Mucosa of descending colon (tissue), 3 donors: Measurements from ENCODE around the gene SOS1. TPM values are rescaled to one million over a fixed set of nuclear protein-coding genes. Genes with fewer than 3 reads are reported as not detected.
A peak's percentile ranks its signal among the peaks of the same experiment; 100 is the strongest.

Experiments used
- ATAC-seq: fragments of 200-7000 bp; cut with Tn5 transposase; one replicate; pipeline ENCODE4 v1.9.1; 2020; ENCODE audit warnings: mild to moderate bottlenecking, moderate library complexity
- DNase-seq, 3 donors: peaks; one replicate each; pipeline ENCODE4 v3.0.0-alpha.2; 2020
- H3K36me3 ChIP-seq: fragments of 200-600 bp; one replicate; pipeline ENCODE4 v1.8.0; 2021; ENCODE audit warnings: low read depth, mild to moderate bottlenecking
- H3K4me1 ChIP-seq: fragments of 200-600 bp; one replicate; pipeline ENCODE4 v1.8.0; 2021; ENCODE audit warnings: low read depth, mild to moderate bottlenecking
- H3K4me3 ChIP-seq: fragments of 200-600 bp; one replicate; pipeline ENCODE4 v1.8.0; 2021; ENCODE audit warnings: mild to moderate bottlenecking
- H3K9me3 ChIP-seq: fragments of 200-600 bp; one replicate; pipeline ENCODE4 v1.8.0; 2021; ENCODE audit warnings: mild to moderate bottlenecking
- CTCF ChIP-seq: fragments of 200-600 bp; IDR thresholded peaks from one replicate; pipeline ENCODE4 v1.8.0; 2022; ENCODE audit warnings: antibody characterized with exemption, mild to moderate bottlenecking
- intact Hi-C, 2 donors: fragments of 100-400 bp; cut with DNase I in 1 of 2; cut with micrococcal nuclease in 1 of 2; formaldehyde crosslinking; loops; one replicate each; pipeline versions ENCODE4 v1.11.0 to v1.11.1; 2022; cut with DNase I, micrococcal nuclease
- total RNA-seq, 3 donors: library from RNA; stranded (reverse); fragmentation: NEBNext Ultra II Directional in 2 of 3; extraction: Animal tissue kit (Norgen Biotek cat#: 25700) in 2 of 3; gene quantifications; one replicate each; pipeline versions ENCODE4 v1.2.1 to v1.2.4, GENCODE V29; 2021 to 2023
- donor health status: DM: no; HTN: no; CAD: no; lungs with moderate emphysema.
- donor health status: DM: no; HTN: no; CAD: no.
- donor health status: DM: no; HTN: yes; CAD: no.

The SOS1 gene
- total RNA-seq, 3 donors from 2014 or later: 38.8 to 44.2 (median 39.8) TPM

- Histone ChIP-seq H3K4me3 (no peak overlapping the region), H3K9me3 (no peaks in the 10 kb centered on the region), H3K4me1 (peaks cover 13% of the 10 kb centered on the region), H3K36me3 (no peaks in the 10 kb centered on the region)
- DNase-seq (no peak), ATAC-seq (no peak)
- no peak for TF ChIP-seq CTCF
- intact Hi-C loops: no loop called here
Measured at GRCh38 chr2:39099310-39099869, 21.5 kb downstream of the SOS1 start.

GRCh38 chr2:39095624-39096023 is 25.2 kb downstream of the SOS1 start:
- ATAC-seq: no peak
- Histone ChIP-seq H3K9me3 (no peaks in the 10 kb centered on the region), H3K4me3 (no peak overlapping the region), H3K36me3 (no peaks in the 10 kb centered on the region), H3K4me1 (peaks cover 24% of the 10 kb centered on the region)
- intact Hi-C loops: no loop called here
- no peak for DNase-seq
- TF ChIP-seq CTCF: no peak

GRCh38 chr2:39094717-39095363 is 26.0 kb downstream of the SOS1 start:
- Histone ChIP-seq H3K4me1 (peaks cover 18% of the 10 kb centered on the region), H3K9me3 (no peaks in the 10 kb centered on the region), H3K4me3 (no peak overlapping the region), H3K36me3 (no peaks in the 10 kb centered on the region)
- DNase-seq (no peak), ATAC-seq (peak; percentile 36)
- no peak for TF ChIP-seq CTCF
- intact Hi-C loops: no loop called here

GRCh38 chr2:39093218-39093898 is 27.5 kb downstream of the SOS1 start:
- peak; percentile 95 for ATAC-seq
- DNase-seq: no peak
- Histone ChIP-seq H3K4me1 (peaks cover 13% of the 10 kb centered on the region), H3K9me3 (no peaks in the 10 kb centered on the region), H3K4me3 (no peak overlapping the region), H3K36me3 (no peaks in the 10 kb centered on the region)
- TF ChIP-seq CTCF: no peak
- intact Hi-C loops: no loop called here

- Histone ChIP-seq H3K36me3 (no peaks in the 10 kb centered on the region), H3K9me3 (no peaks in the 10 kb centered on the region), H3K4me1 (peaks cover 13% of the 10 kb centered on the region), H3K4me3 (no peak overlapping the region)
- no peak for ATAC-seq
- DNase-seq: no peak
- TF ChIP-seq CTCF: no peak
- intact Hi-C loops: no loop called here
Measured at GRCh38 chr2:39091543-39091942, 29.3 kb downstream of the SOS1 start.
